GM19025 (cell line): ENCODE measurements around the gene NUDT9.
A peak's percentile ranks its signal among the peaks of the same experiment; 100 is the strongest.
"Not testable (repeated sequence)": the region's sequence is repeated elsewhere in the genome, so short reads cannot be mapped to it uniquely, and the experiment has no call there.

Experiments used
- ATAC-seq: cut with Tn5 transposase; IDR thresholded peaks from one replicate; pipeline ENCODE4 v1.9.1; 2021; ENCODE audit warnings: mild to moderate bottlenecking, low read depth, moderate library complexity; ENCODE audit not compliant: unreplicated experiment

The NUDT9 gene

DNA sequence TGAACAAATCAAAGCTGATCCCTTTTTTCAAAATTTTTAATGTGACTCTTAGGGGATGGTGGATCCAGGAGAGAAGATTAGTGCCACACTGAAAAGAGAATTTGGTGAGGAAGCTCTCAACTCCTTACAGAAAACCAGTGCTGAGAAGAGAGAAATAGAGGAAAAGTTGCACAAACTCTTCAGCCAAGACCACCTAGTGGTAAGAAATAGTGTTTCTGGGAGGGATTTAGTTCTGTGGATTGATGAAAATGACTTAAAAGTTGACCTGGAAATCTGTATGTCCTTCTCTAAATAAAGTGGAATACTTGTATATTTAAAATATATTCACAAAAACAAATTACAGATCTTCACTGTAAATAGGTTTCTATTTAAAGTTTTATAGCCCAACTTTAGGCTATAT lies 29.2 kb downstream of the NUDT9 start:
- ATAC-seq = no peak

DNA sequence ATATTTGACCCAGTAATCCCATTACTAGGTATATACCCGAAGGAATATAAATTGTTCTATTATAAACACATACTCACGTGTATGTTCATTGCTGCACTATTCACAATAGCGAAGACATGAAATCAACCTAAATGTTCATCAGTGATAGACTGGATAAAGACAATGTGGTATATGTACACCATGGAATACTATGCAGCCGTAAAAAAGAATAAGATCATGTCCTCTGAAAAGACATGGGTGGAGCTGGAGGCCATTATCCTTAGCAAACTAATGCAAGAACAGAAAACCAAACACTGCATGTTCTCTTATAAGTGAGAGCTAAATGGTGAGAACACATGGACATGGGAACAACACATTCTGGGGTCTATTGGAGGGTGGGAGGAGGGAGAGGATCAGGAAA lies 36.5 kb downstream of the NUDT9 start:
- ATAC-seq = no peak

DNA sequence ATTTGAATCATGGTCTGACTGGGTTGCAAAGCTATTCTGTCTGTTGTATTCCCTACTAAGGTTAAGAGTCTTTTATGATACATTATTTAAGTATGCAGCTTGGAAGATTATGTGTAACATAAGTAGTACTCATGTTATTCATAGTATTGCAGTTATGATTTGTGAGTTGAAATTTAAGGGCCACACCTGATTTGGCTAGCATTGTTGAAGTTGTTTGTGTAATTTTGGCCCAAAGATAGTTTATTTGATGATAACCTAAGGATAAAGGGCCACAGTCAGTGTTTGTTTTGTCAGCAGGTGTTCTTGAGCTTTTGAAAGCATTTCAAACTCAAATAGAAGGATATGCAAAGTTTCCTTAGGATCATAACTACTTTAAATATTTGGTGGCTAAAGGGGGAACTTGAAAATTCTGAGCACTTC lies 38.9 kb downstream of the NUDT9 start:
- no peak for ATAC-seq

DNA sequence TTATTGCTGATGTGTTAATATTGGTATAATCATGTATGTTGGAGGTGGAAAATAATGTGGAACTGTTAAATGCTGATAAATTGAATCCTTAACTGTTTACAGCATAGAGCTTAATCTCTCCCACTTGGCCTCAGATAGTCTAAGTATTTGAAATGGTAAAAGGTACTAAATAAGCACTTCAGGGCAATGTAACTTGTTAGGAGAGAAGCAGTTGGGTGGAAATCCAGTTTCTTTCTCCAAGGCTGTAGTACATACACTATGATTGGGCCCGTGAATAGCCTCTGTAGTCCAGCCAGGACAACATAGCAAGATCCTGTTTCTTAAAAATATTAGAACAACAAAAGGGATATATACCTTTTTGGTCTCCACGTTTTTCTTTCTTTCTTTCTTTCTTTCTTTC lies 39.7 kb downstream of the NUDT9 start:
- ATAC-seq = no peak

DNA sequence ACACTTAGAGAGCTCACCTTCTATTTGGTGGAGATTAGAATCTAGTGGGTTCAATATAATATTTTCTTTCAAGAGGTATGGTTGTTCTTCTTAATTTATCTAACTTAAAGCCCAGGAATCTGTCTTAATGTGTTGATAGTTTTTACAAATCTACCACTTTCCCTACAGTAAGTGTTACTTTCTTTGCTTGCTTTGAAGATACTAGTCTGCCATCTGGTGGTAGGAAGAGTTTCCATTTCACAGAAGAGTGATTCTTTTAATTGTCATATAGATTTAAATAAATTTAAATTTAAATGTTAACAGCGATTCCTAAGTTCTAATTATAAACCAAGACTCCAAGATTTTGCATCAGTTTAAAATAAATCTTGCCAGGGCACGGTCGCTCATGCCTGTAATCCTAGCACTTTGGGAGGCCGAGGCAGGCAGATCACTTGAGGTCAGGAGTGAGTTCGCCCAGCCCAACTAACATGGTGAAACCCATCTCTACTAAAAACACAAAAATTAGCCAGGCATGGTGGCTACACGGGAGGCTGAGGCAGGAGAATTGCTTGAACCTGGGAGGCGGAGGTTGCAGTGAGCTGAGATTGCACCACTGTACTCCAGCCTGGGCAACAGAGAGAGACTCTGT lies 43.5 kb downstream of the NUDT9 start:
- ATAC-seq = no peak

DNA sequence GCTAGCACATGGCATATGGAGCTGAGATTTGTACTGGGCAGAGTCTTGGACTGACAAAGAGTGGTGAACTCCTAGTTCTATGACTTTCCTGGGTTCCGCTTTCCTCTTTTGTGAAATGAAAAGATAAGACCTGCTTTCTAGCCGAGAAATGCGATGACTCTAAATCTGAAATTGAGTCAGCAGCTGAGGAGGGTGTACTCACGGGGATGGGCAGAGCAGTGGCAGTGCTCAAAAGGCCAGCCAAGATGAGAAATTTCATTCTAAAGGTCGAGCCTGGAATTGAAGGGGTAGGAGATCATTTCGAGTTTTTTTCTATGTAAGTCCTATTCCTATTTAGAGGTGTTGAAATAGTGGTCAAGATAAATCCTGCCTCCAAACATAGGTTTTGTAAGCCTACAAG lies 47.0 kb downstream of the NUDT9 start:
- no peak for ATAC-seq

DNA sequence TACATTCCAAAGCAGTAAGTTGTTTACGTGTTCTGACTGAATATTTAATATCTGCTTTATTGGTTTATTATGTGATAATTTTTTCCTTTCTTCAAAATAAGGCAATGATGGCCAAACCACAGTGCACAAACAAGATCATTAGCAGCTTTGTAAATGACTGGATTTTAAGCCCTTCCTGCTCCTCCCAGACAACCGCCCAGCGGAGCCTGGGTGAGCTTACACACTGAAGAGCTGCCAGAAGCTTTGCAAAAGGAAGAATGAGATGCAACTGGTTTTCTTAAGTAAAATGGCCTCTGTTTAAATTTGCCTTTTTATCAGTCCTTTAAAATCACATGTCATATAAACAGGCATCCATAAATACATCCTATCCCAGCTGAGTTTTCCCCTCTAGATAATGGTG lies 54.6 kb downstream of the NUDT9 start:
- no peak for ATAC-seq

DNA sequence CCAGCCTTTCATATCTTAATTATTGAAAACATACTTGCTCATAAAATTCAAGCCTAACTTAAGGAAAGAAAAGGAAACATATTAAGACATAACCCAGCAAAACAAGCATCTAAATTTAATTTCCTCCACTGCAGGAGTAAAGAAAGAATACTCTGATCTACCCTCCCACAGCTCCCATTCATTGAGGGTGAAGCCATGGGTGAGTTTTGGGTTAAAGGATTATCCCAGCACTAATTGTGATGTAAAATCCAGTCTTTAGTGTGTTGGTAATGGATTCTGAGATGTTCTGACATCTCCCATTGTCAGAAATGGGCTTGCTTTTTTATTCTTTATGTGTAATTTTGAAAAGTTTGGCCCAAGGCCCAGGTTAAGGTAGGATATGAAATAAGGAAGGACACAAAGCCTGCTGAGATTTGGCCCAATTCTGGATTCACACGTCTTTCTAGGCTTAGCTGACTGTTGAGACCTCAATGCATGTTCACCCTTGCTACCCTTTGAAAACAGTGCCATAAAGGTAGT lies 56.4 kb downstream of the NUDT9 start:
- ATAC-seq = no peak

DNA sequence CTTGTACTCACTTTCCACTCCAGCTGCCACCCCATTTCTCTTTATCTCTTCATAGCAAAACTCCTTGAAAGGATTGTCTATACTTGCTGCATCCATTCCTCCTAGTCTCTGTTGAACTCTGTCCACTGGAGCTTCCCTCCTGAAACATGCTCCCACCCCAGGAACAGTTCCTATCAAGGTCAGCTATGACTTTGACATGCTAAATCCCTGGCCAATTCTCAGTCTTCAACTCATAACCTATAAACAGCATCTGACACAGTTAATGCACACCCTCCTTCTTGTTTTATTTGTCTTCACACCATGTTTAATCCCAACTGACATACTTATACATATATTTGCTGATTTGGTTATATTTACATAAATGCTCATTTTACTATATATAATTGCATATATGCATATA lies 59.0 kb downstream of the NUDT9 start:
- no peak for ATAC-seq

DNA sequence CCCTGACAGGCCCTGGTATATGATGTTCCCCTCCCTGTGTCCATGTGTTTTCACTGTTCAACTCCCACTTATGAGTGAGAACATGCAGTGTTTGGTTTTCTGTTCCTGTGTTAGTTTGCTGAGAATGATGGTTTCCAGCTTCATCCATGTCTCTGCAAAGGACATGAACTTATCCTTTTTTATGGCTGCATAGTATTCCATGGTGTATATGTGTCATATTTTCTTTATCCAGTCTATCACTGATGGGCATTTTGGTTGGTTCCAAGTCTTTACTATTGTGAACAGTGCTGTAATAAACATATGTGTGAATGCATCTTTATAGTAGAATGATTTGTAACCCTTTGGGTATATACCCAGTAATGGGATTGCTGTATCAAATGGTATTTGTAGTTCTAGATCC lies 60.9 kb downstream of the NUDT9 start:
- not testable (repeated sequence) for ATAC-seq

DNA sequence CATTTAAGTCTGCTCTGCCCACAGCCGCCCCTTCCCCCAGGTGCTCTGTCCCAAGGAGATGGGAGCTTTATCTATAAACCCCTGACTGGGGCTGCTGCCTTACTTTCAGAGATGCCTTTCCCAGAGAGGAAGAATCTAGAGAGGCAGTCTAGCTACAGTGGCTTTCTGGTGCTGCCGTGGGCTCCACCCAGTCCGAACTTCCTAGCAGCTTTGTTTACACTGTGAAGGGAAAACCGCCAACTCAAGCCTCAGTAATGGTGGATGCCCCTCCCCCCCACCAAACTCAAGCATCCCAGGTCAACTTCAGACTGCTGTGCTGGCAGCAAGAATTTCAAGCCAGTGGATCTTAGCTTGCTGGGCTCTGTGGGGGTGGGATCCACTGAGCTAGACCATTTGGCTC lies 66.3 kb downstream of the NUDT9 start:
- ATAC-seq = not testable (repeated sequence)

DNA sequence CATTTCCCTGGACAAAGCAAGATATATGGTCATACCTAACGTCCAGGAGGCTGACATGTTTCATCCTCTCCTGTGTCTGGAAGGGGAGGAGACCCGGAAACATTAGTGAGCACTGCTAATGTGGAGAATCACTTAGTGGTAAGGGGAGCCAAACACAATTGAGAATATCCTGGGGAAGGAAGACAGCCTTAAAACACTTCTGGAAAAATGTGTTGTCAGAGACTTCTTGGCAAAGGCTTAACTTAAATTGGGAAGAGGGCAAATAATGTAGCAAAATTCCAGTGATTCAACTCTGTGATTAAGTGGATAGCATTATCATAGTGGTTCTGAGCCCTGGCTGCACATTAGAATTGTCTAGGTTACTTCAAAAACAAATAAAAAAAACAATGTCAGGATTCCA lies 67.3 kb downstream of the NUDT9 start:
- ATAC-seq = no peak

DNA sequence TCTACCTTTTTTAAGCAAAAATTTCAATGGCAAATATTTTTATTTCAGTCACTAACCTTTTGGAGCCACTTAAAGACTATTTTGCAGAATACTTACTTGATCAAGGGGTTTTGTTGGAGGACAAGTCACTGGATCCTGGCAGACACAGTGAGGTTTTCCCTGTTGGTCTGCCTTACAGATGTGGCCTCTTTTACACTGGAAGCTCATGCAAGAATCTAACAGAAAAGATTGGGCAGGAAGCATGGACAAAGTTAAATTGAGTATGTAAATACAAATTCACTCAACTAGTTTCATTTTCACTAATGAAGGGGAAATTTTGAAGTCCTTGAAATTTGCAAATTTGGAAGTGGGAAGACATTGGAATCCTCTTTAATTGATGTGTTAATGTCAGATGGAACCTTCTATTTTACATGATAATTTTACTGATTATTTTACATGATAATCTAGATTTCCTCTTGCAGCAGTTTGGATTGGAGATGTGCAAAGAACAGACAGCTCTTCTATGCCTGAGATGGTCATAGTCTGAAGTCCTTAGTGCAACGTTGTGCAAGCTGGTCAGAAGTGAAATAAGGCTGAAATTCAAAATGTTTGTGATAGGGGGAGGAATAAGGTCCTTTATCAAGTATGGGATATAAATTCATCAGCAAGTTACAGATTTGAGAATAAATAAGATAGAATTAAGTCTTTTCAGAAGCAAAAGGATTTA lies 68.4 kb downstream of the NUDT9 start:
- no peak for ATAC-seq

DNA sequence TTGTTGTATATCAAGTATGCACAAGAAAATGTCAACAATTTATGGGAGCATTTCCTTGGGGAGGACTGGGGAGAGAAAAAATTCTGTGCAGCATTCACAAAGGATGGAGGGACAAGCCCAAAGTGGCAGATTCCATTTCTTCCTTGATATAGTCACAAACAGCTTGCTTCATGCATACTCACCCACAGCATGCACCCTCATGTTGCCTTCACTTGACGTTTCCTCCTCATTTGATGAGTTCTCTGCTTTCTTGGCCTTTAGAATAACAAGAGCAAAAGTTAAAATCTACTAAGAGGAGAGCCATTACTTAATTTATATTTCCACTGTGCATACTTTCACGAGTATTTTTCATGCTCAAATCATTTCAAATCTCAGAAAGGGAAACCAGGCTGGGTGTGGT lies 69.1 kb downstream of the NUDT9 start:
- ATAC-seq = no peak

DNA sequence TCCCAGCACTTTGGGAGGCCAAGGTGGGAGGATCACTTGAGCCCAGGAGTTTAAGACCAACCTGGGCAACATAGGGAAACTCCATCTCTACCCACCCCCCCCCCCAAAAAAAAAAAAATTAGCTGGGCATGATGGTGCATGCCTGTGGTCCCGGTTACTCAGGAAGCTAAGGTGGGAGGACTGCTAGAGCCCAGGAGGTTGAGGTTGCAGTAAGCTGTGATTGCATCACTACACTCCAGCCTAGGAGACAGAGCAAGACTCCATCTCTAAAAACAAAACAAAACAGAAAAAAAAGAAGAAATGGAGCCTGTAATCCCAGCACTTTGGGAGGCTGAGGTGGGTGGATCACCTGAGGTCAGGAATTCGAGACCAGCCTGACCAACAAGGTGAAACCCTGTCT lies 69.5 kb downstream of the NUDT9 start:
- ATAC-seq = not testable (repeated sequence)

DNA sequence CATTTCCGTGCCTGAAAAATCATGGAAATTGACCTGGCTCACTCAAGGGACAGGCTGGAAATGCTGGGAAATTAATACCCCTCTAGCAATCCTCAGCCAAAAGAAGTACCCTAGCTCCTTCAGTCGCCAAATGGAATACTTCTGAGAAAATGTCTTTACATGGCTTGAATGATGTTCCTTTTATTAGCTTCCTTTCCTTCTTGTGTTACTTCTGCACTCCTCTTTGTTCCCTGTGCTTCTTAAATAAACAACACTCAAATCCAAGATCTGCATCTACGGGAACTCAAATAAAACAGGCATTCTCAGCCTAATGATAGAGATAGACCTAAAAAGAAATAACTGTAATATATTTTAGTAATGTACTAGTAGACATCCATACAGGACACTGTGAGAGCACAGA lies 70.7 kb downstream of the NUDT9 start:
- ATAC-seq = no peak

DNA sequence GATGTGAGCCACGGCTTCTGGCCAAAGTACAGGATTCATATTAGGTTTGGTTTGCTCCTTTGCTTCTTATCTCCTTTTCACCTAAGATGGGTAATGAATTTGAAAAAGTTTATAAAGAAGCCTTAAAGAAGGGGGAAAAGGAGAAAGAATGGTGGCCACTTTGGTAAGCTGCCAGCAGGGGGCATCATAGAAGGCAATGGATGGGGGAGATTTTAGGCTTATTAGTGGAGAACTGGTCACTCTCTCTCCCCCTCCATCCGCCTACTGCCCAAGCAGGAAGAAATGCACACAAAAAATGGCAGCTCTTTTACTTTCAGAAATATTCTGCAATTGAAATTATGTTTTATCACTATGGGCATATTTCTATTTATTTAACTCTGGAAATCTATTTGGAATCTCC lies 74.8 kb downstream of the NUDT9 start:
- no peak for ATAC-seq

DNA sequence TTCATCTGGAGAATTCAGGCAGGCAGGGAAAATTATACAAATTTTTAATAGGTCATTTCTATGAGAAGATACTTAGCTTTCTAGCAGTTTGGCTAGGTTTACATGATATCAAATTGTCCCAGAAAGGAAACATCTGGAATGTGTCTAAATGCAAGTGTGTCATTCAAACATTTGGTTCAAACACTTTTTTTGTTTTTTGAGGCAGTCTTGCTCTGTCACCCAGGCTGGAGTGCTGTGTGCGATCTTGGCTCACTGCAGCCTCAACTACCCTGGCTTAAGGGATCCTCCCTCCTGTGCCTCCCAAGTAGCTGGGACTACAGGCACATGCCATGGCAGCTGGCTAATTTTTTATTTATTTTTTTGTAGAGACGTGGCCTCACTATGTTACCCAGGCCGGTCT lies 75.2 kb downstream of the NUDT9 start:
- ATAC-seq = no peak

DNA sequence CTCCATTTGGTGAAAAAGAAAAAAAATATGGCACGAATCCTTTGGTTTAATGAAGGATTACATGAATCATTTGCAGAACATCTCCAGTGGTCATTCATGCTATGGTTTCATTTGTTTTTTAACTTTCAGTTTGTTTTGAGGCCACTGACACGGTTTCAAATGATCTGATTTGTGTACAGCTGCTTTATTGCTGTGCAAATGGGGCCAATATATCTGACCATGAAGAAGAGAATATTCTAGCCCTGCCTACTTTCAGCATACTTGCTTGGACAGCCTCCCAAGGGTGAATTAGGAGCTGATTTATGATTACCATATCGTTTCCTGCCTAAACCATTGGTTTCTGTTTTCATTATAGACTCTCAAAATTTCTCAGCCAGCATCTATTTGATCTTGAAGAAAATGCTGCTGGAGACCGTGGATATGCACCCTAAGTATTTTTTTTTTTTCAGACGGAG lies 76.1 kb downstream of the NUDT9 start:
- ATAC-seq = peak; percentile 57

DNA sequence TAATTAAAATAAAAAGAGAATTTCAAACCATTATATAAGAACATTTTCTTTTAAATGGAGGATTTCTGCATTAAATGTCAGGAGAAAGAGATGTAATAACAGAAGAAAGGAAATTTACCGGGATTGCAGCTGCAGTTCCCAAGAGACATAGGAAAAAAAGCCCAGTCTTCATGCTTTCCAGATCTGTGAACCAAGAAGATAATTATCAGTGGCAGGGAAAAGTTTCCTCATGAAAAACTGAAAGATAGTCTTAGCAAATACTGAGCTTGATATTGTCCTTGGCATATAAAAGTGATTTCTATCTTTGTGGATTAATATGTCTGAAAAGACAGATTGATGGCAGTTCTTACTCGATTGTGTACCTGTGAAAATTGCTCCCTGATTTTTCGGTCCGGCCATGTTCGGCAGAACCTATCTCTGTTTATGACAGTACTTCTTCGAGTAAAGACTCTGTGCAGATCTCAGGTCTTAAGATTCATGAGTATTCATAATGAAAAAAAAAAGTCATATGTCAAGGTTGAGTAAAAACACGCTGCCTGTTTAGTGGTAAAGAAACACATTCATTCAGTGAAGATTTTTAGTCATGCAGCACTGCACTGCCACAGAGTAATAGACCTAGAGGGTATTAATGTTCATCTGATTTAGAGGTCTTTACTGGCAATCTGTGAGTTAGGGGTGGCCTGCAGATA lies 77.2 kb downstream of the NUDT9 start:
- ATAC-seq = peak; percentile 67

DNA sequence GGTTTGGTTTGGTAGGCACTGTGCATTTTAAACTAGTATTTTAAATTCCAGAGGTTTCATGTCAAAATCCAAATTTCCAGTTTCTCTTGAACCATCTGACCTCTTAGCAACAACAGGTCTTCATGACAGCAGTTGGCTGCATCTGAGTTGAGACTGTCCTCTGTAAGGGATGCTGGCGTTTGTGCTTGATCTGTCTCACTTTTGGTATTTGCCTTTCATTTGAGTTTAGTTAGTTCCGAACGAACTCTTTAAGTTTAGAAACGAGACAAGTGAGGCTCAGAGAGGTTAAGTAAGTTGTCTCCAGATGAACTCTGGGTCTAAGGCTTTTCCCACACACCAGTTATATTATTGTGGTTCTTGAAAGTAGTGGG lies 77.7 kb downstream of the NUDT9 start:
- ATAC-seq = peak; percentile 33
